Neuron (in vitro differentiated cells): Measurements from ENCODE around the gene RNF182.
"Not testable (repeated sequence)": the region's sequence is repeated elsewhere in the genome, so short reads cannot be mapped to it uniquely, and the experiment has no call there.

Experiments used
- H2AFZ ChIP-seq: one replicate; pipeline ENCODE4 v1.6.1; 2013; ENCODE audit warnings: low read depth, mild to moderate bottlenecking, inconsistent platforms, low read length, moderate library complexity
- H3K27me3 ChIP-seq: one replicate; pipeline ENCODE4 v1.6.1; 2013; ENCODE audit warnings: low read length; ENCODE audit not compliant: insufficient read depth
- H3K36me3 ChIP-seq: one replicate; pipeline ENCODE4 v1.6.1; 2013; ENCODE audit warnings: low read length; ENCODE audit not compliant: insufficient read depth
- H3K4me1 ChIP-seq: one replicate; pipeline ENCODE4 v1.6.1; 2013; ENCODE audit warnings: low read length; ENCODE audit not compliant: insufficient read depth
- H3K4me3 ChIP-seq: 2 replicates; pipeline ENCODE4 v1.5.1; 2013; ENCODE audit warnings: mild to moderate bottlenecking, low read length, moderate library complexity
- H3K9me3 ChIP-seq: one replicate; pipeline ENCODE4 v1.6.1; 2013; ENCODE audit warnings: low read length

Gene RNF182

GRCh38 chr6:14002176-14002947, 77.6 kb downstream of the RNF182 start:
- no peaks in the 10 kb centered on the region for H3K36me3 ChIP-seq
- no peaks in the 10 kb centered on the region for H3K9me3 ChIP-seq
- H3K4me3 ChIP-seq = no peak overlapping the region
- H3K4me1 ChIP-seq = peaks cover 2% of the 10 kb centered on the region
- no peaks in the 10 kb centered on the region for H3K27me3 ChIP-seq
- no peak overlapping the region for H2AFZ ChIP-seq

GRCh38 chr6:14004258-14004657, 79.5 kb downstream of the RNF182 start:
- no peaks in the 10 kb centered on the region for H3K9me3 ChIP-seq
- H2AFZ ChIP-seq = no peak overlapping the region
- H3K27me3 ChIP-seq = no peaks in the 10 kb centered on the region
- peaks cover 2% of the 10 kb centered on the region for H3K4me1 ChIP-seq
- H3K4me3 ChIP-seq = no peak overlapping the region
- H3K36me3 ChIP-seq = no peaks in the 10 kb centered on the region

GRCh38 chr6:14008809-14009208, 84.1 kb downstream of the RNF182 start:
- no peaks in the 10 kb centered on the region for H3K36me3 ChIP-seq
- no peak overlapping the region for H3K4me3 ChIP-seq

GRCh38 chr6:14009431-14009830, 84.7 kb downstream of the RNF182 start:
- peaks cover 6% of the 10 kb centered on the region for H3K4me1 ChIP-seq
- no peaks in the 10 kb centered on the region for H3K27me3 ChIP-seq
- no peak overlapping the region for H2AFZ ChIP-seq
- no peaks in the 10 kb centered on the region for H3K9me3 ChIP-seq
- no peaks in the 10 kb centered on the region for H3K36me3 ChIP-seq
- H3K4me3 ChIP-seq = no peak overlapping the region

More at GRCh38 chr6:14008809-14009208, 84.1 kb downstream of the RNF182 start:
- Histone ChIP-seq H2AFZ (no peak overlapping the region), H3K27me3 (no peaks in the 10 kb centered on the region), H3K4me1 (peaks cover 6% of the 10 kb centered on the region), H3K9me3 (no peaks in the 10 kb centered on the region)

GRCh38 chr6:14010275-14010674, 85.5 kb downstream of the RNF182 start:
- no peaks in the 10 kb centered on the region for H3K36me3 ChIP-seq
- H3K27me3 ChIP-seq = no peaks in the 10 kb centered on the region
- H3K9me3 ChIP-seq = no peaks in the 10 kb centered on the region
- no peak overlapping the region for H3K4me3 ChIP-seq
- H3K4me1 ChIP-seq = peaks cover 6% of the 10 kb centered on the region
- H2AFZ ChIP-seq = no peak overlapping the region

GRCh38 chr6:14012313-14013030, 87.7 kb downstream of the RNF182 start:
- H3K4me1 ChIP-seq = peaks cover 22% of the 10 kb centered on the region
- no peaks in the 10 kb centered on the region for H3K27me3 ChIP-seq

GRCh38 chr6:14015964-14016363, 91.2 kb downstream of the RNF182 start:
- Histone ChIP-seq H3K4me3 (no peak overlapping the region), H3K36me3 (no peaks in the 10 kb centered on the region), H2AFZ (no peak overlapping the region), H3K4me1 (peaks cover 16% of the 10 kb centered on the region), H3K9me3 (no peaks in the 10 kb centered on the region), H3K27me3 (no peaks in the 10 kb centered on the region)

More at GRCh38 chr6:14012313-14013030, 87.7 kb downstream of the RNF182 start:
- H3K9me3 ChIP-seq = no peaks in the 10 kb centered on the region
- no peak overlapping the region for H3K4me3 ChIP-seq
- H3K36me3 ChIP-seq = no peaks in the 10 kb centered on the region
- H2AFZ ChIP-seq = no peak overlapping the region

- H3K9me3 ChIP-seq = no peaks in the 10 kb centered on the region
- no peak overlapping the region for H3K4me3 ChIP-seq
- H3K27me3 ChIP-seq = no peaks in the 10 kb centered on the region
- H3K36me3 ChIP-seq = no peaks in the 10 kb centered on the region
- H2AFZ ChIP-seq = no peak overlapping the region
- H3K4me1 ChIP-seq = peaks cover 16% of the 10 kb centered on the region
These were observed 91.7 kb downstream of the RNF182 start for GRCh38 chr6:14016432-14016831.

- H3K36me3 ChIP-seq = no peaks in the 10 kb centered on the region
- no peaks in the 10 kb centered on the region for H3K27me3 ChIP-seq
- no peaks in the 10 kb centered on the region for H3K9me3 ChIP-seq
- H3K4me1 ChIP-seq = peaks cover 16% of the 10 kb centered on the region
- H3K4me3 ChIP-seq = no peak overlapping the region
- no peak overlapping the region for H2AFZ ChIP-seq
These were observed 92.3 kb downstream of the RNF182 start for GRCh38 chr6:14016935-14017625.

- Histone ChIP-seq H3K9me3 (no peaks in the 10 kb centered on the region), H3K4me1 (peaks cover 16% of the 10 kb centered on the region), H3K36me3 (no peaks in the 10 kb centered on the region), H3K4me3 (no peak overlapping the region), H3K27me3 (no peaks in the 10 kb centered on the region), H2AFZ (no peak overlapping the region)
These were observed 93.1 kb downstream of the RNF182 start for GRCh38 chr6:14017626-14018475.

GRCh38 chr6:14018559-14018958, 93.8 kb downstream of the RNF182 start:
- not testable (repeated sequence) for H3K4me3 ChIP-seq, H3K9me3 ChIP-seq, H3K27me3 ChIP-seq, H3K36me3 ChIP-seq, H2AFZ ChIP-seq
- peaks cover 16% of the 10 kb centered on the region for H3K4me1 ChIP-seq

- Histone ChIP-seq H3K36me3 (no peaks in the 10 kb centered on the region), H3K27me3 (no peaks in the 10 kb centered on the region), H3K4me3 (no peak overlapping the region), H3K9me3 (no peaks in the 10 kb centered on the region), H3K4me1 (peaks cover 16% of the 10 kb centered on the region), H2AFZ (no peak overlapping the region)
These were observed 95.8 kb downstream of the RNF182 start for GRCh38 chr6:14020551-14020950.
